ENCODE results near the gene DYNLRB1. TPM values are rescaled to one million over a fixed set of nuclear protein-coding genes. Genes with fewer than 3 reads are reported as not detected.
A peak's percentile ranks its signal among the peaks of the same experiment; 100 is the strongest.

DYNLRB1 gene
- total and polyA plus RNA-seq, 10 of the 15 experiments (the other 5 are each of a cell fraction or from before 2014, with no cell fraction given), result 87.9 to 313 (median 153) TPM

- TF ChIP-seq ZNF687 (IDR thresholded peaks at IDR 0.05) (peak; percentile 64), ZNF384 (IDR thresholded peaks at IDR 0.05; ENCODE audit: borderline replicate concordance, low read depth, low read length) (no peak), NBN (IDR thresholded peaks at IDR 0.05) (peak; percentile 97), SP1 (IDR thresholded peaks at IDR 0.05; ENCODE audit: low read depth, low read length) (peak; percentile 17), KDM1A (IDR thresholded peaks at IDR 0.05; ENCODE audit: borderline replicate concordance) (no peak), GATAD2B (conservative IDR thresholded peaks at IDR 0.05; ENCODE audit: low read depth) (peak; percentile 43), HCFC1 (IDR thresholded peaks at IDR 0.05; ENCODE audit: low read length) (peak; percentile 10; the same call in 1 of the 2 replicates), PAX5 (IDR thresholded peaks at IDR 0.05; ENCODE audit: borderline replicate concordance, low read depth, low read length) (peak; percentile 51; the same call in 1 of the 2 replicates), LARP7 (IDR thresholded peaks at IDR 0.05) (0 out of 2 replicates have a peak, but pooled peaks have one; percentile 60), SREBF1 (IDR thresholded peaks at IDR 0.05; ENCODE audit: low read length) (no peak), RELB (IDR thresholded peaks at IDR 0.05; ENCODE audit: low read depth) (peak; percentile 15; the same call in 1 of the 2 replicates), HDAC2 (IDR thresholded peaks at IDR 0.05) (no peak), CREB1 (IDR thresholded peaks at IDR 0.05; ENCODE audit: low read depth) (peak; percentile 97), ZNF592 (IDR thresholded peaks at IDR 0.05) (peak; percentile 69; the same call in 1 of the 2 replicates), ZBTB40 (IDR thresholded peaks at IDR 0.05; ENCODE audit: borderline replicate concordance) (0 out of 2 replicates have a peak, but pooled peaks have one; percentile 4)
Measured at GRCh38 chr20:34558320-34559218, 42.3 kb downstream of the DYNLRB1 start, which contains the start of gene MAP1LC3A (continued).
